ENCODE results near the gene CGAS. TPM values are rescaled to one million over a fixed set of nuclear protein-coding genes. Genes with fewer than 3 reads are reported as not detected.

Gene CGAS
- total and polyA plus RNA-seq, 2 donors (not counting 1 experiment from before 2014, with no cell fraction given) = 5.1 to 20.0 TPM

DNA sequence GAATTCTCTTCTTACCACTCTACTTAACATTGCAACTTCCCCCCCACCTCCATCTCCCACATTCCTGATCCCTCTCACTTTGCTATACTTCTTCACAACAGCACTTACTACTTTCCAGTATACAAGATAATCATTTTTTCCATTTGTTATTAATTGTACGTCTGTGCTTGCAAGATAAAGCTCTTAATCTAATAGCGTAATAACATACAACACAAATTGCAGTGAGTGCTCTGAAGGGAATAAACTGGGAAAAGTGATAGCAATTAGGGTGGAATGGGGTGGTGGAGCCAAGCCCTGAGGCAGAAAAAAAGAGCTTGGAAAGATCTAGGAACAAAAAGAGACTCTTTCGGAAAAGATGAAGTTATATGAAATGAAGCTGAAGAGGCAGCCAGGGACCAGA lies 8.5 kb downstream of the CGAS start:
- Histone ChIP-seq H3K4me1 (ENCODE audit: control insufficient read depth in 2 of 2, insufficient read depth in 2 of 2, low read length in 2 of 2) (peaks cover 16 to 17% of the 10 kb centered on the region in 2 donors), H3K36me3 (replicated peaks in 1 of 2; ENCODE audit: control extremely low read depth in 1 of 2, control insufficient read depth in 1 of 2, extremely low read depth in 1 of 2, insufficient read depth in 2 of 2, low read length in 1 of 2) (peaks cover 7 to 33% of the 10 kb centered on the region in 2 experiments), H3K9me3 (ENCODE audit: control extremely low read depth in 1 of 3, control insufficient read depth in 2 of 3, insufficient read depth in 1 of 3, low read length in 2 of 3) (no peaks in the 10 kb centered on the region), H4K20me1 (ENCODE audit: control insufficient read depth, insufficient read depth, low read length, poor library complexity, severe bottlenecking) (peaks cover 25% of the 10 kb centered on the region), H3K79me2 (ENCODE audit: control insufficient read depth, insufficient read depth, low read length) (peaks cover 76% of the 10 kb centered on the region), H3K9ac (ENCODE audit: low read length) (no peak overlapping the region), H3K4me2 (replicated peaks; ENCODE audit: low read depth, low read length, poor library complexity, severe bottlenecking) (no peak overlapping the region), H3K27ac (ENCODE audit: low read length in 2 of 2) (no peak overlapping the region), H3K27me3 (replicated peaks in 1 of 4; ENCODE audit: control extremely low read depth in 1 of 4, control insufficient read depth in 3 of 4, insufficient read depth in 4 of 4, low read length in 3 of 4) (no peaks in the 10 kb centered on the region), H3K4me3 (ENCODE audit: control extremely low read depth in 1 of 5, extremely low read depth in 1 of 5, insufficient read depth in 1 of 5, low read depth in 2 of 5, low read length in 4 of 5) (no peak overlapping the region), H2AFZ (ENCODE audit: insufficient read depth, low read depth, low read length, poor library complexity, severe bottlenecking) (no peak overlapping the region)
- ChIA-PET CTCF (interaction anchor here (0.7 kb wide), 1 partner anchor 127 kb away, joined by 3 read pairs; no protein-coding TSS in a partner anchor), POLR2A (interaction anchor here (0.7 to 1.1 kb wide), 2 partner anchors 28 to 78 kb away, joined by 4 to 6 read pairs; no protein-coding TSS in a partner anchor)
- ATAC-seq (ENCODE audit: low read depth) = no peak
- TF ChIP-seq, protein P1, sequence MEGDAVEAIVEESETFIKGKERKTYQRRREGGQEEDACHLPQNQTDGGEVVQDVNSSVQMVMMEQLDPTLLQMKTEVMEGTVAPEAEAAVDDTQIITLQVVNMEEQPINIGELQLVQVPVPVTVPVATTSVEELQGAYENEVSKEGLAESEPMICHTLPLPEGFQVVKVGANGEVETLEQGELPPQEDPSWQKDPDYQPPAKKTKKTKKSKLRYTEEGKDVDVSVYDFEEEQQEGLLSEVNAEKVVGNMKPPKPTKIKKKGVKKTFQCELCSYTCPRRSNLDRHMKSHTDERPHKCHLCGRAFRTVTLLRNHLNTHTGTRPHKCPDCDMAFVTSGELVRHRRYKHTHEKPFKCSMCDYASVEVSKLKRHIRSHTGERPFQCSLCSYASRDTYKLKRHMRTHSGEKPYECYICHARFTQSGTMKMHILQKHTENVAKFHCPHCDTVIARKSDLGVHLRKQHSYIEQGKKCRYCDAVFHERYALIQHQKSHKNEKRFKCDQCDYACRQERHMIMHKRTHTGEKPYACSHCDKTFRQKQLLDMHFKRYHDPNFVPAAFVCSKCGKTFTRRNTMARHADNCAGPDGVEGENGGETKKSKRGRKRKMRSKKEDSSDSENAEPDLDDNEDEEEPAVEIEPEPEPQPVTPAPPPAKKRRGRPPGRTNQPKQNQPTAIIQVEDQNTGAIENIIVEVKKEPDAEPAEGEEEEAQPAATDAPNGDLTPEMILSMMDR (IDR thresholded peaks at IDR 0.05) = no peak
- intact Hi-C loops (cut with micrococcal nuclease) = no loop called here
- no peak overlapping the region for H3K4me3 Mint-ChIP-seq
- no peaks in the 10 kb centered on the region for H3K9me3 Mint-ChIP-seq (ENCODE audit: insufficient read depth)
- peaks cover 29% of the 10 kb centered on the region for H3K4me1 Mint-ChIP-seq
- WGBS (ENCODE audit: insufficient coverage) = 100% methylated on average over 1 of the region's 3 CpGs
- H3K27ac Mint-ChIP-seq = no peak overlapping the region
- no peak for DNase-seq
- H3K27me3 Mint-ChIP-seq = no peaks in the 10 kb centered on the region

GRCh38 chr6:73435236-73435635 lies 16.9 kb downstream of the CGAS start:
- no peak overlapping the region for H3K4me2 ChIP-seq (replicated peaks; ENCODE audit: low read depth, low read length, poor library complexity, severe bottlenecking)
- H3K27me3 ChIP-seq (replicated peaks in 1 of 4; ENCODE audit: control extremely low read depth in 1 of 4, control insufficient read depth in 3 of 4, insufficient read depth in 4 of 4, low read length in 3 of 4) = no peaks in the 10 kb centered on the region
- H2AFZ ChIP-seq (ENCODE audit: insufficient read depth, low read depth, low read length, poor library complexity, severe bottlenecking) = no peak overlapping the region
- no peak overlapping the region for H3K9ac ChIP-seq (ENCODE audit: low read length)
- H3K27ac ChIP-seq (ENCODE audit: low read length in 2 of 2) = no peak overlapping the region
- peaks cover 47% of the 10 kb centered on the region for H3K79me2 ChIP-seq (ENCODE audit: control insufficient read depth, insufficient read depth, low read length)
- ATAC-seq (ENCODE audit: low read depth) = no peak
- H3K9me3 Mint-ChIP-seq (ENCODE audit: insufficient read depth) = no peaks in the 10 kb centered on the region
- H4K20me1 ChIP-seq (ENCODE audit: control insufficient read depth, insufficient read depth, low read length, poor library complexity, severe bottlenecking) = peaks cover 13% of the 10 kb centered on the region
- no peak overlapping the region for H3K4me3 Mint-ChIP-seq
- no peaks in the 10 kb centered on the region for H3K27me3 Mint-ChIP-seq
- POLR2A ChIA-PET = no interaction called here
- no peak for TF ChIP-seq EZH2 (IDR thresholded peaks at IDR 0.05; ENCODE audit: borderline replicate concordance, insufficient read depth, low read depth, low read length, poor library complexity, severe bottlenecking)
- TF ChIP-seq, protein P1 (IDR thresholded peaks at IDR 0.05) = no peak
- CTCF ChIA-PET = interaction anchor here (0.8 kb wide), 1 partner anchor 80 kb away, joined by 3 read pairs; no protein-coding TSS in a partner anchor
- H3K27ac Mint-ChIP-seq = no peak overlapping the region
- peaks cover 5 to 39% of the 10 kb centered on the region in 2 experiments for H3K36me3 ChIP-seq (replicated peaks in 1 of 2; ENCODE audit: control extremely low read depth in 1 of 2, control insufficient read depth in 1 of 2, extremely low read depth in 1 of 2, insufficient read depth in 2 of 2, low read length in 1 of 2)
- H3K4me1 ChIP-seq (ENCODE audit: control insufficient read depth in 2 of 2, insufficient read depth in 2 of 2, low read length in 2 of 2) = no peaks in the 10 kb centered on the region
- no peak overlapping the region for H3K4me3 ChIP-seq (ENCODE audit: control extremely low read depth in 1 of 5, extremely low read depth in 1 of 5, insufficient read depth in 1 of 5, low read depth in 2 of 5, low read length in 4 of 5)
- no peaks in the 10 kb centered on the region for H3K9me3 ChIP-seq (ENCODE audit: control extremely low read depth in 1 of 3, control insufficient read depth in 2 of 3, insufficient read depth in 1 of 3, low read length in 2 of 3)
- WGBS (ENCODE audit: insufficient coverage) = no CpG with 5 or more reads among the region's 3 CpGs
- H3K4me1 Mint-ChIP-seq = peaks cover 2% of the 10 kb centered on the region
- intact Hi-C loops (cut with micrococcal nuclease) = no loop called here
- no peak for DNase-seq
